Activated naive CD4-positive, alpha-beta T cell treated with anti-CD3 and anti-CD28 coated beads, Interleukin-2, amount 10 ng/mL, durations not matched to agents 7 days and 5 days (primary cell): ENCODE measurements around the gene FAM98C.
"Not testable (repeated sequence)": the region's sequence is repeated elsewhere in the genome, so short reads cannot be mapped to it uniquely, and the experiment has no call there.

Experiments used
- CTCF ChIA-PET: fragments of 350-600 bp; sonication (Branson Sonifier 250); formaldehyde crosslinking; loops from one replicate; lab custom pipeline; 2021; ENCODE audit warnings: antibody characterized with exemption; lab: Charles Lee
- DNase-seq: peaks from one replicate; pipeline ENCODE4 v3.0.0-alpha.2; 2020
- H3K27ac Mint-ChIP-seq: one replicate; pipeline ENCODE4 v1.8.0; 2021; ENCODE audit warnings: mild to moderate bottlenecking, moderate library complexity, mixed read lengths
- H3K27me3 Mint-ChIP-seq: one replicate; pipeline ENCODE4 v1.8.0; 2021; ENCODE audit warnings: mild to moderate bottlenecking, mixed read lengths
- H3K36me3 Mint-ChIP-seq: one replicate; pipeline ENCODE4 v1.8.0; 2021; ENCODE audit warnings: mixed read lengths
- H3K4me1 Mint-ChIP-seq: one replicate; pipeline ENCODE4 v1.8.0; 2021; ENCODE audit warnings: mixed read lengths
- H3K4me3 Mint-ChIP-seq: one replicate; pipeline ENCODE4 v1.8.0; 2021; ENCODE audit warnings: mild to moderate bottlenecking, moderate library complexity, mixed read lengths
- H3K9me3 Mint-ChIP-seq: one replicate; pipeline ENCODE4 v1.8.0; 2021; ENCODE audit warnings: mixed read lengths

FAM98C gene

DNA sequence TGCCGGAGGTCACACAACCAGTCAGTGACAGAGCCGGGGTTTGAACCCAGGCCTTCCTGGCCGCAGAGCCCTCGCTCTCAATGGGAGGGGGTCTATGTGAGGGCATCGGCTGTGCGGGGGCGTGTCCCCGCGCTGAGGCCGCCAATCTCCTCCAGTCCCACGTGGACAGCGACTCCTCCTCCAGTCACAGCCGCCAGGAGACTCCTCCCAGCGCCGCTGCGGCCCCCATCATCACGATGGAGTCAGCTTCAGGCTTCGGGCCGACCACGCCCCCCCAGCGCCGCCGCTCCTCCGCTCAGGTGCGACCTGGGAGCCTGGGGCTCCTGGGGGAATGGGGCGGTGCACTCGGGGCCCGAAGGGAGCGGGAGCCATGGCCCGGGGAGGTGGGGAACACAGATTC is 8.4 kb upstream of the FAM98C start:
- CTCF ChIA-PET, result interaction anchor here (1.1 kb wide), 2 partner anchors 8 to 20 kb away, joined by 3 to 7 read pairs; partner anchors contain the start of genes FAM98C and PSMD8
- Mint-ChIP-seq H3K36me3 (no peaks in the 10 kb centered on the region), H3K4me1 (peaks cover 20% of the 10 kb centered on the region), H3K4me3 (peak overlapping the region; percentile 70), H3K9me3 (no peaks in the 10 kb centered on the region), H3K27me3 (peaks cover 79% of the 10 kb centered on the region), H3K27ac (no peak overlapping the region)
- peak; percentile 83 for DNase-seq

DNA sequence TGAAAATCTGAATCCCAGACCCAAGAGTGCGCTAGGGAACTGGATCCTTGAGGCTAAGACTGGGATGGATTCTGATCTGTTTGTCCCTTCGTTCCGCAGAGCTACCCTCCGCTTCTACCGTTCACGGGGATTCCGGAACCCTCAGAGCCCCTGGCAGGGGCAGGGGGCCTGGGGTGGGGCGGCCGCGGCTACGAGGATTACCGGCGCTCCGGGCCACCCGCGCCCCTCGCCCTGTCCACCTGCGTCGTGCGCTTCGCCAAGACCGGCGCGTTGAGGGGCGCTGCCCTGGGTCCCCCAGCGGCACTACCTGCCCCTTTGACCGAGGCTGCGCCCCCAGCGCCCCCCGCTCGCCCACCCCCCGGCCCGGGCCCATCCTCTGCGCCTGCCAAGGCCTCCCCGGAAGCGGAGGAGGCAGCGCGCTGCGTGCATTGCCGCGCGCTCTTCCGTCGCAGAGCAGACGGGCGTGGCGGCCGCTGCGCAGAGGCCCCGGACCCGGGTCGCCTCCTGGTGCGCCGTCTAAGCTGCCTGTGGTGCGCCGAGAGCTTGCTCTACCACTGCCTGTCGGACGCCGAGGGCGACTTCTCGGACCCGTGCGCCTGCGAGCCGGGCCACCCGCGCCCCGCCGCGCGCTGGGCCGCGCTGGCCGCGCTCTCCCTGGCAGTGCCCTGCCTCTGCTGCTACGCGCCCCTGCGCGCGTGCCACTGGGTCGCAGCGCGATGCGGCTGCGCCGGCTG is 7.3 kb upstream of the FAM98C start:
- no peaks in the 10 kb centered on the region for H3K36me3 Mint-ChIP-seq
- peak overlapping the region; percentile 70 for H3K4me3 Mint-ChIP-seq
- no peaks in the 10 kb centered on the region for H3K9me3 Mint-ChIP-seq
- no peak overlapping the region for H3K27ac Mint-ChIP-seq
- peak; percentile 64 for DNase-seq
- peaks cover 16% of the 10 kb centered on the region for H3K4me1 Mint-ChIP-seq
- CTCF ChIA-PET, result interaction anchor here (1.1 kb wide), 1 partner anchor 21 kb away, joined by 3 read pairs; the partner anchor contains the start of gene PSMD8
- peaks cover 74% of the 10 kb centered on the region for H3K27me3 Mint-ChIP-seq

DNA sequence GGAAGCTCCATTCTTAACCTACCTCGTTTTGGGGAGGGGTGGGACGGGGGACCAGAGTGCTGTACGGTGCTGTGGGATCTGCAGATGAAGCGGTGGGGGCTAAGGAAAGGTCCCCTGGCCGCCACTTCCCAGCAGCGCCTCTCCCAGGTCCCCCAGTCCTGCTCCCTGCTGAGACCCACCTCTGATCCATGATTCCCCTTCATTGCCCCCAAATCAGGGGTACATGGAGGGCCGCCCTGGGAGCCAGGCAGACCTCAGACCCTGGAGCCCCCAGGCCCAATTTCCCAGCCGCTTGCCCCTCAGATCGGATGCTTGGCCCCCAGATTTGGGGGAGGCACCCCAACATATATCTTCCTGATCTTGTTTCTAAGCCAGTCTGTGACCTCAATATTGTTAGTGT is 3.8 kb upstream of the FAM98C start:
- peaks cover 3% of the 10 kb centered on the region for H3K36me3 Mint-ChIP-seq
- CTCF ChIA-PET, result no interaction called here
- no peaks in the 10 kb centered on the region for H3K9me3 Mint-ChIP-seq
- peaks cover 28% of the 10 kb centered on the region for H3K4me1 Mint-ChIP-seq
- H3K27ac Mint-ChIP-seq, result no peak overlapping the region
- no peak overlapping the region for H3K4me3 Mint-ChIP-seq
- peaks cover 51% of the 10 kb centered on the region for H3K27me3 Mint-ChIP-seq
- no peak for DNase-seq

DNA sequence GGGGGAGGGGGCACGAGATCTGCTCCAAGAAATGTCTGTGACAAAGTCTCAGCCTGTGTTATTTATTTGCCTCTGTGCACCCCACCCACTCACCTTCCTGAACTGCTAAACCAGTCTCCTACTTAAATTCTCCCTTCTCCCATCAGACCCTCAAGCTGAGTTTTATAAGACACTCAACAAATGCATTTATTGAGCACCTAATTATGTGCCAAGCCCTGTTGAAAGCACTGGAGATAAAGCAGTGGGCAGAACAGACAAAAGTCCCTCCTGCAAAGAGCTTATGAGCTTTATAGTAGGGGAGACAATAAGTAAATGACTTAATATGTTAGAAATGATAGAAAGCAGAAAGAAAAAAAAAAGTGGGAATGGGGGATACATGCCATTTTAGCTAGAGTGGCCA is 3.4 kb upstream of the FAM98C start:
- H3K27me3 Mint-ChIP-seq, result peaks cover 46% of the 10 kb centered on the region
- H3K9me3 Mint-ChIP-seq, result no peaks in the 10 kb centered on the region
- H3K4me1 Mint-ChIP-seq, result peaks cover 31% of the 10 kb centered on the region
- H3K4me3 Mint-ChIP-seq, result no peak overlapping the region
- H3K36me3 Mint-ChIP-seq, result peaks cover 3% of the 10 kb centered on the region
- no peak overlapping the region for H3K27ac Mint-ChIP-seq
- CTCF ChIA-PET, result interaction anchor here (0.6 kb wide), 1 partner anchor 267 kb away, joined by 3 read pairs; no protein-coding TSS in a partner anchor
- DNase-seq, result no peak

DNA sequence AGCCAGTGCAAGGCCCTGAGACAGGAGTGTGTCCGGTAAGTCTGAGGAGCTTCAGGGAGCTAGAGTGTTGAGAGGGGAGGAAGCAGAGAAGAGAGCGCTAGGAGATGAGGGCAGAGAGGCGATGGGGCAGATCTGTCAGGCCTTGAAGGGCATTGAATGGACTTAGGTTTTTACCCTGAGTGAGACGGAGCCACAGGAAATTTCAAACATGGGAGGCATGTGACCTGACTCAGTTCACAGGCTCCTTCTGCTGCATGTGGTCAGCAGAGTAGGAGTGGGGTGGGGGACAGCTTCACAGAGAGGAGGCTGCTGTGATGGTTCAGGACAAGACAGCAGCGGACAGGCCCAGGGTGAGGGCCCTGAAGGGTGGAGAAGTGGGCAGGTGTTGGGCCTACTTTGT is 2.5 kb upstream of the FAM98C start:
- no peak overlapping the region for H3K4me3 Mint-ChIP-seq
- DNase-seq, result no peak
- peaks cover 7% of the 10 kb centered on the region for H3K36me3 Mint-ChIP-seq
- H3K4me1 Mint-ChIP-seq, result peaks cover 33% of the 10 kb centered on the region
- peak overlapping the region; percentile 47 for H3K27ac Mint-ChIP-seq
- peaks cover 38% of the 10 kb centered on the region for H3K27me3 Mint-ChIP-seq
- no peaks in the 10 kb centered on the region for H3K9me3 Mint-ChIP-seq
- CTCF ChIA-PET, result interaction anchor here (0.6 kb wide), 1 partner anchor 268 kb away, joined by 3 read pairs; no protein-coding TSS in a partner anchor

DNA sequence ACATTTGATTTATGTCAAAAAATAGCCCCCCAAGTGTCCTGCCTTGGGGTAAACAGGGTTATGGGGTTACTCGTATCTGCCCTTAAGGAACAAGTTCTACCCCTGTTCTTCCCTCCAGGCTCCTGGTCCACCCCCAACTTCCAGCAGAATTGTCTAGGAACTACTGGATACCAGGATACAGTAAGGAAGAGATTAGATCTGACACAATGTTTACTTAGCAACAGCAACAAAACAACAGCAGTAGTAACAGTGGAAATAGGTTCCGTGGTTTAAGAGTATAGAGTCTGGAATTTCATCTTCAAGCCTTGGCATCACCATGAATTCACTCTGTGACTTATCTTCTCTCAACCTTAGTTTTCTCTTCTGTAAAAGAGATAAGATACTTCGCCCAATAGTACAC is 1.7 kb upstream of the FAM98C start:
- peaks cover 9% of the 10 kb centered on the region for H3K36me3 Mint-ChIP-seq
- peaks cover 37% of the 10 kb centered on the region for H3K27me3 Mint-ChIP-seq
- DNase-seq, result no peak
- CTCF ChIA-PET, result interaction anchor here (1.2 kb wide), 1 partner anchor 234 kb away, joined by 3 read pairs; no protein-coding TSS in a partner anchor
- H3K27ac Mint-ChIP-seq, result peak overlapping the region; percentile 88
- no peaks in the 10 kb centered on the region for H3K9me3 Mint-ChIP-seq
- H3K4me3 Mint-ChIP-seq, result no peak overlapping the region
- peaks cover 35% of the 10 kb centered on the region for H3K4me1 Mint-ChIP-seq

GRCh38 chr19:38402623-38402966 is 298 bp upstream of the FAM98C start:
- Mint-ChIP-seq H3K4me3 (peak overlapping the region; percentile 92), H3K4me1 (peaks cover 28% of the 10 kb centered on the region), H3K9me3 (no peaks in the 10 kb centered on the region), H3K27ac (peak overlapping the region; percentile 94), H3K27me3 (peaks cover 22% of the 10 kb centered on the region), H3K36me3 (peaks cover 13% of the 10 kb centered on the region)
- CTCF ChIA-PET, result interaction anchor here (0.6 to 3.3 kb wide), 35 partner anchors 8 to 550 kb away, joined by 3 to 42 read pairs (median 4); partner anchors contain the start of genes ACTN4, EIF3K, GGN and MAP4K1
- no peak for DNase-seq

- Mint-ChIP-seq H3K27ac (peak overlapping the region; percentile 75), H3K4me1 (peaks cover 28% of the 10 kb centered on the region), H3K9me3 (no peaks in the 10 kb centered on the region), H3K4me3 (peak overlapping the region; percentile 92), H3K36me3 (peaks cover 15% of the 10 kb centered on the region), H3K27me3 (peaks cover 11% of the 10 kb centered on the region)
- no peak for DNase-seq
- CTCF ChIA-PET, result interaction anchor here (0.8 to 3.3 kb wide), 5 partner anchors 108 to 526 kb away, joined by 3 to 42 read pairs (median 3); partner anchors contain the start of genes MRPS12 and SARS2
Measured at GRCh38 chr19:38404858-38405257, 2.0 kb downstream of the FAM98C start.

- peaks cover 15% of the 10 kb centered on the region for H3K36me3 Mint-ChIP-seq
- CTCF ChIA-PET, result interaction anchor here (0.8 to 3.3 kb wide), 4 partner anchors 108 to 525 kb away, joined by 3 to 42 read pairs (median 3); partner anchors contain the start of genes MRPS12 and SARS2
Measured at GRCh38 chr19:38405276-38405675, 2.4 kb downstream of the FAM98C start.

GRCh38 chr19:38409631-38410133 is 6.8 kb downstream of the FAM98C start:
- H3K27me3 Mint-ChIP-seq, result no peaks in the 10 kb centered on the region
- DNase-seq, result no peak
- CTCF ChIA-PET, result interaction anchor here (1.2 kb wide), 1 partner anchor 106 kb away, joined by 3 read pairs; no protein-coding TSS in a partner anchor
- H3K4me3 Mint-ChIP-seq, result no peak overlapping the region
- no peaks in the 10 kb centered on the region for H3K9me3 Mint-ChIP-seq
- peaks cover 9% of the 10 kb centered on the region for H3K4me1 Mint-ChIP-seq
- peaks cover 15% of the 10 kb centered on the region for H3K36me3 Mint-ChIP-seq
- no peak overlapping the region for H3K27ac Mint-ChIP-seq

More at GRCh38 chr19:38405276-38405675, 2.4 kb downstream of the FAM98C start:
- peak overlapping the region; percentile 61 for H3K27ac Mint-ChIP-seq
- peaks cover 7% of the 10 kb centered on the region for H3K27me3 Mint-ChIP-seq
- H3K9me3 Mint-ChIP-seq, result no peaks in the 10 kb centered on the region
- no peak for DNase-seq
- H3K4me1 Mint-ChIP-seq, result peaks cover 28% of the 10 kb centered on the region
- H3K4me3 Mint-ChIP-seq, result no peak overlapping the region

- H3K4me1 Mint-ChIP-seq, H3K36me3 Mint-ChIP-seq, DNase-seq, H3K27ac Mint-ChIP-seq, H3K27me3 Mint-ChIP-seq, H3K9me3 Mint-ChIP-seq, H3K4me3 Mint-ChIP-seq: not testable (repeated sequence)
- CTCF ChIA-PET, result interaction anchor here (1.2 kb wide), 2 partner anchors 8 to 105 kb away, joined by 3 read pairs; partner anchors contain the start of gene FAM98C
Measured at GRCh38 chr19:38410407-38410806, 7.5 kb downstream of the FAM98C start.

DNA sequence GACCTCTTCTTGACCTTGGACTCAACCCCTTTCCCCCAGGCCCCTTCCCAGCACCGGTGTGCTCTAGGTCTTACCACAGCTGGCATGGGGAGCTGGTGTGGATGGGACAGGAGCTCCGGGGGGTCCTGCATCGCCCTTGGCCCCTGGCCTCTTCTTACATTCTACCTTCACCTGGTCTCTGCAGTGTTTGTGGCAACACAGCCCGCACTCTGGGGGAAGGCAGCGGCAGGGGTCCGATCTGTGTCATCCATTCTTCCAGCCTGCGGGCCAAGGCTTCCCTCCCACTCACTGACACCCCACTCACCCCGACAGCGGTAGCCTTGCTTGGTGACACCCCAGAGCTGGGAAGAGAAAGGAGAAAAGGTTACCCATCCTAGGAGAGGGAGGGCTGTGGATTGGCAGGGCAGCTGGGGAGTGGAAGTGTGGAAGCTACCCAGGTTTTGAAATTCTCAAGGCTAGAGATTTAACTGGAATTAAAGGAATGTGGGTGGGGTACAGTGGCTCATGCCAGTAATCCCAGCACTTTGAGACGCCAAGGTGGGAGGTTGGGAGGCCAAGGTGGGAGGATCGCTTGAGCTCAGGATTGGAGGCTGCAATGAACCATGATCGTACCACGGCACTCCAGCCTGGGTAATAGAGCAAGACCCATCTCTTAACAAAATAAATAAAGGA is 8.3 kb downstream of the FAM98C start:
- CTCF ChIA-PET, result interaction anchor here (1.2 kb wide), 2 partner anchors 9 to 104 kb away, joined by 3 read pairs; partner anchors contain the start of gene FAM98C

DNA sequence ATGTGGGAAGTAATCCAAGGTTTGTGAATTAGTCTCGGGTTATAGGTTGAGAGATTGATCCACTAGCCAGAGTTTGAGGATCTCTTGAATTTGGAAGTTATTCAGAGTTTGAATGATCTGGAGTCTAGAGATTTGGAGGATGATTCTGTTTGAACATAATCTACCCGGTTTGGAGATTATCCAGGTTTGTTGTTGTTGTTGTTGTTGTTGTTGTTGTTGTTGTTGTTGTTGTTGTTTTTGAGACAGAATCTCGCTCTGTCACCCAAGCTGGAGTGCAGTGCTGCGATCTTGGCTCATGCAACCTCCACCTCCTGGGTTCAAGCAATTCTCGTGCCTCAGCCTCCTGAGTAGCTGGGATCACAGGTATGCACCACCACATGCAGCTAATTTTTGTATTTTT is 9.0 kb downstream of the FAM98C start:
- H3K4me1 Mint-ChIP-seq, H3K27ac Mint-ChIP-seq, DNase-seq, H3K4me3 Mint-ChIP-seq, H3K36me3 Mint-ChIP-seq, H3K27me3 Mint-ChIP-seq, H3K9me3 Mint-ChIP-seq, CTCF ChIA-PET: not testable (repeated sequence)

More for the DNA sequence above, 8.3 kb downstream of the FAM98C start:
- H3K36me3 Mint-ChIP-seq, result peaks cover 9% of the 10 kb centered on the region
- DNase-seq, result no peak
- no peak overlapping the region for H3K27ac Mint-ChIP-seq
- no peaks in the 10 kb centered on the region for H3K4me1 Mint-ChIP-seq
- H3K9me3 Mint-ChIP-seq, result no peaks in the 10 kb centered on the region
- H3K27me3 Mint-ChIP-seq, result no peaks in the 10 kb centered on the region
- H3K4me3 Mint-ChIP-seq, result no peak overlapping the region

DNA sequence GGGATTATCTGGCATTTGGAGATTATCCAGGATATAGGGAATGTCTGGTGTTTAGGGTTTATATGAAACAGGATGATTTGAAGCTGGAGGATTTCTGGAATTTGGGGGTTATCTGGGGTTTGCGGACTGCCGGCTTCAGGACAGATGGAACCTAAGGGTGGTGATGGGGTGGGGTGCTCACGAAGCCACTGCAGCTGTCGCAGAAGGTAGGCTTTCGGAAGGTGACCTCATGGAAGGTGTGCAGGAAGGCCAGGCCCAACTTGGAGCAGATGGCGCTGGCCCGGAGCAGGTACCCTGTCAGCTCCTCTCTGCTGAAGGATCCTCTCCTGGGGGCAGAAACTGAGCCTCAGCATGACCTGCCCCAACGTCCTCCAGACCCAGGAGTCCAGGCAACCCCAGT is 9.6 kb downstream of the FAM98C start:
- H3K4me3 Mint-ChIP-seq, result no peak overlapping the region
- no peak for DNase-seq
- no peaks in the 10 kb centered on the region for H3K9me3 Mint-ChIP-seq
- peaks cover 11% of the 10 kb centered on the region for H3K4me1 Mint-ChIP-seq
- peaks cover 5% of the 10 kb centered on the region for H3K36me3 Mint-ChIP-seq
- CTCF ChIA-PET, result no interaction called here
- H3K27ac Mint-ChIP-seq, result no peak overlapping the region
- peaks cover under 1% of the 10 kb centered on the region for H3K27me3 Mint-ChIP-seq
